Smooth muscle cell (in vitro differentiated cells): ENCODE measurements around the gene ZNF324B. TPM values are rescaled to one million over a fixed set of nuclear protein-coding genes. Genes with fewer than 3 reads are reported as not detected.
"Not testable (repeated sequence)": the region's sequence is repeated elsewhere in the genome, so short reads cannot be mapped to it uniquely, and the experiment has no call there.

ENCODE experiments used
- DNase-seq: peaks from one replicate; lab custom pipeline; 2025; ENCODE audit not compliant: unreplicated experiment; lab: John Stamatoyannopoulos, UW
- H2AFZ ChIP-seq: fragments of 200-600 bp; sonication (generic); 2 replicates; pipeline ENCODE4 v1.6.0; 2016; ENCODE audit warnings: antibody characterized with exemption, low read depth, mild to moderate bottlenecking
- H3F3A ChIP-seq: fragments of 200-600 bp; sonication (generic); 2 replicates; pipeline ENCODE4 v1.6.0; 2017; ENCODE audit warnings: antibody characterized with exemption, low read depth
- H3K27ac ChIP-seq: fragments of 200-600 bp; sonication (generic); 2 replicates; pipeline ENCODE4 v1.5.1; 2016; ENCODE audit warnings: low read depth, mild to moderate bottlenecking
- H3K27me3 ChIP-seq: fragments of 200-600 bp; sonication (generic); 2 replicates; pipeline ENCODE4 v1.6.1; 2016; ENCODE audit warnings: low read depth, mild to moderate bottlenecking
- H3K36me3 ChIP-seq: fragments of 200-600 bp; sonication (generic); 2 replicates; pipeline ENCODE4 v1.5.1; 2016; ENCODE audit warnings: low read depth
- H3K4me1 ChIP-seq: fragments of 200-600 bp; sonication (generic); 2 replicates; pipeline ENCODE4 v1.5.1; 2016; ENCODE audit warnings: low read depth
- H3K4me2 ChIP-seq: fragments of 200-600 bp; sonication (generic); 2 replicates; pipeline ENCODE4 v1.6.0; 2016; ENCODE audit warnings: mild to moderate bottlenecking
- H3K4me3 ChIP-seq: fragments of 200-600 bp; sonication (generic); 2 replicates; pipeline ENCODE4 v1.5.1; 2016; ENCODE audit warnings: mild to moderate bottlenecking
- H3K79me2 ChIP-seq: fragments of 200-600 bp; sonication (generic); 2 replicates; pipeline ENCODE4 v1.6.0; 2016; ENCODE audit warnings: low read depth, mild to moderate bottlenecking
- H3K9ac ChIP-seq: fragments of 200-600 bp; sonication (generic); 2 replicates; pipeline ENCODE4 v1.6.0; 2016; ENCODE audit warnings: low read depth
- H3K9me3 ChIP-seq: fragments of 200-600 bp; sonication (generic); replicated peaks from 2 replicates; pipeline ENCODE4 v1.5.1; 2016; ENCODE audit warnings: low read depth
- H4K20me1 ChIP-seq: fragments of 200-600 bp; sonication (generic); 2 replicates; pipeline ENCODE4 v1.6.0; 2016; ENCODE audit warnings: low read depth
- CTCF ChIP-seq: fragments of 200-600 bp; sonication (generic); IDR thresholded peaks from 2 replicates; pipeline ENCODE4 v1.5.1; 2017; ENCODE audit warnings: borderline replicate concordance, mild to moderate bottlenecking, antibody characterized with exemption; ENCODE audit not compliant: insufficient read depth, poor library complexity, severe bottlenecking
- WGBS: methylation state at CpG from one replicate; pipeline ENCODE4 v1.1.7; 2016; ENCODE audit warnings: low lambda C conversion rate; 5-methylcytosine and 5-hydroxymethylcytosine counted together
- polyA plus RNA-seq: library from polyadenylated mRNA; unstranded; fragments of >200 nt; fragmentation: Nextera tagmentation; extraction: Ambion mirVana; gene quantifications from 2 replicates; pipeline ENCODE4 v1.2.1, GENCODE V29; 2016
- total RNA-seq: library from RNA; depleted of rRNA; stranded (reverse); fragments of >200 nt; gene quantifications from 2 replicates; pipeline ENCODE4 v1.2.3, GENCODE V29; 2014

The ZNF324B gene
- total and polyA plus RNA-seq, 2 experiments from 2014 or later: 2.6 to 3.1 TPM

- Histone ChIP-seq H3K4me3 (no peak overlapping the region), H3F3A (no peaks in the 10 kb centered on the region), H3K36me3 (peaks cover 18% of the 10 kb centered on the region), H3K27me3 (no peaks in the 10 kb centered on the region), H2AFZ (no peak overlapping the region), H3K4me2 (no peak overlapping the region), H4K20me1 (no peaks in the 10 kb centered on the region), H3K9ac (no peak overlapping the region), H3K27ac (no peak overlapping the region), H3K9me3 (peaks cover 22% of the 10 kb centered on the region), H3K79me2 (no peaks in the 10 kb centered on the region), H3K4me1 (no peaks in the 10 kb centered on the region)
- TF ChIP-seq CTCF: no peak
- no peak for DNase-seq
- 95% methylated on average over 2 of the region's 2 CpGs for WGBS
These were observed 17.2 kb upstream of the ZNF324B start for GRCh38 chr19:58434217-58434616.

GRCh38 chr19:58439576-58440554 lies 11.6 kb upstream of the ZNF324B start, which contains the start of gene ZNF132:
Gene ZNF132, minus strand, starts transcription at chr19:58440153. Its CDS starts 332 bp downstream, at chr19:58439821.
- Histone ChIP-seq H3K27me3 (no peaks in the 10 kb centered on the region), H3K27ac (peak within 1 kb of the TSS; percentile 47), H3K9me3 (peaks cover 2% of the 10 kb centered on the region), H3K4me2 (peak within 1 kb of the TSS; percentile 81), H3F3A (no peaks in the 10 kb centered on the region), H4K20me1 (no peaks in the 10 kb centered on the region), H3K9ac (peak within 1 kb of the TSS; percentile 49), H3K79me2 (no peaks in the 10 kb centered on the region), H3K36me3 (peaks cover 5% of the 10 kb centered on the region), H3K4me1 (no peaks in the 10 kb centered on the region), H2AFZ (no peak within 1 kb of the TSS), H3K4me3 (peak within 1 kb of the TSS; percentile 47)
- DNase-seq: peak; percentile 14
- WGBS: 36% methylated on average over 50 of the region's 59 CpGs
- no peak for TF ChIP-seq CTCF

DNA sequence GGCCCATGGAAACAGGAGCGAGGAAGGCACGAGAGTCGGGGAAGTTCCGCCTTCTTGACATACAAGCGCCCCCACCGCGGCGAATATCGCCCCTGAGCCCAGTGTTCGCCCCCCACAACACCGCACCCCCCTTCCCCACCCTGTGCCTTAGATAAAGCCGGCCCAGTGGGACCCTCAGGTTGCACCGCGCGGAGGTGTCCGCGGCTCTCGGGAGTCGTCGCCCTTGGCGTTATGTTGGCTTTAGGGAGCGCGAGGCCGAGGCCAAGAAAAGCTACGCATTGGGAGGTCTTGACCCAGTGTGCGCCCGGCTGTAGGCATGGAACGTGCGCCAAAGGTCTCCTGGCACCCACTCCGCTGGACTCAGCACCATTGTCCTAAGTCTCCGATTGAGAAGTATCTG lies 10.9 kb upstream of the ZNF324B start:
- H3F3A ChIP-seq: no peaks in the 10 kb centered on the region
- 85% methylated on average over 21 of the region's 31 CpGs for WGBS
- no peaks in the 10 kb centered on the region for H3K79me2 ChIP-seq
- H2AFZ ChIP-seq: no peak overlapping the region
- no peak overlapping the region for H3K9ac ChIP-seq
- no peak for DNase-seq
- H4K20me1 ChIP-seq: no peaks in the 10 kb centered on the region
- TF ChIP-seq CTCF: no peak
- no peaks in the 10 kb centered on the region for H3K36me3 ChIP-seq
- H3K27ac ChIP-seq: no peak overlapping the region
- H3K4me1 ChIP-seq: no peaks in the 10 kb centered on the region
- H3K4me2 ChIP-seq: peak overlapping the region; percentile 81
- no peaks in the 10 kb centered on the region for H3K27me3 ChIP-seq
- peak overlapping the region; percentile 47 for H3K4me3 ChIP-seq
- H3K9me3 ChIP-seq: no peaks in the 10 kb centered on the region

- H3K4me2 ChIP-seq, H3K79me2 ChIP-seq, H3K36me3 ChIP-seq, H2AFZ ChIP-seq, H4K20me1 ChIP-seq, H3K4me1 ChIP-seq, H3K9me3 ChIP-seq, H3F3A ChIP-seq, DNase-seq, H3K27me3 ChIP-seq, H3K9ac ChIP-seq, H3K4me3 ChIP-seq, H3K27ac ChIP-seq: not testable (repeated sequence)
- WGBS: 90% methylated on average over 7 of the region's 7 CpGs
These were observed 8.4 kb upstream of the ZNF324B start for GRCh38 chr19:58442986-58443385.

- H3K9me3 ChIP-seq, H3K27me3 ChIP-seq, DNase-seq, H3K4me1 ChIP-seq, H3K9ac ChIP-seq, H3F3A ChIP-seq, H2AFZ ChIP-seq, H3K4me2 ChIP-seq, H3K4me3 ChIP-seq, H4K20me1 ChIP-seq, H3K36me3 ChIP-seq, H3K27ac ChIP-seq, H3K79me2 ChIP-seq: not testable (repeated sequence)
- WGBS: 87% methylated on average over 3 of the region's 3 CpGs
These were observed 2.6 kb upstream of the ZNF324B start for GRCh38 chr19:58448860-58449259.

GRCh38 chr19:58449980-58450379 lies 1.4 kb upstream of the ZNF324B start:
- not testable (repeated sequence) for H2AFZ ChIP-seq, H3F3A ChIP-seq, H3K9me3 ChIP-seq, H3K9ac ChIP-seq, H3K4me1 ChIP-seq, H3K27ac ChIP-seq, H4K20me1 ChIP-seq, DNase-seq, H3K4me3 ChIP-seq, H3K4me2 ChIP-seq, H3K79me2 ChIP-seq, H3K27me3 ChIP-seq, H3K36me3 ChIP-seq
- 68% methylated on average over 5 of the region's 5 CpGs for WGBS
